ENCODE data around the gene PAGR1.
"Not testable (repeated sequence)": the region's sequence is repeated elsewhere in the genome, so short reads cannot be mapped to it uniquely, and the experiment has no call there.

Gene PAGR1

DNA sequence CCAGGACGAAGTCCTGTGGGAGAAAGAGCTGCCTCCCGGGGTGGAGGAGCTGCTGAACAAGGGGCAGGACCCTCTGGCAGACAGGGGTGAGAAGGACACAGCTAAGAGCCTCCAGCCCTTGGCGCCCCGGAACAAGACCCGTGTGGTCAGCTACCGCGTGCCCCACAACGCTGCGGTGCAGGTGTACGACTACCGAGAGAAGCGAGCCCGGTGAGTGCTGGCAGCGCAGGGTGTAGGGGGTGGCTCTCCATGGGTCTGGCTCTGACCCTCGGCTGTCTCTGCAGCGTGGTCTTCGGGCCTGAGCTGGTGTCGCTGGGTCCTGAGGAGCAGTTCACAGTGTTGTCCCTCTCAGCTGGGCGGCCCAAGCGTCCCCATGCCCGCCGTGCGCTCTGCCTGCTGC is 25.7 kb downstream of the PAGR1 start:
- no peak for DNase-seq

GRCh38 chr16:29842732-29843346 is 26.9 kb downstream of the PAGR1 start:
- DNase-seq, result no peak

DNA sequence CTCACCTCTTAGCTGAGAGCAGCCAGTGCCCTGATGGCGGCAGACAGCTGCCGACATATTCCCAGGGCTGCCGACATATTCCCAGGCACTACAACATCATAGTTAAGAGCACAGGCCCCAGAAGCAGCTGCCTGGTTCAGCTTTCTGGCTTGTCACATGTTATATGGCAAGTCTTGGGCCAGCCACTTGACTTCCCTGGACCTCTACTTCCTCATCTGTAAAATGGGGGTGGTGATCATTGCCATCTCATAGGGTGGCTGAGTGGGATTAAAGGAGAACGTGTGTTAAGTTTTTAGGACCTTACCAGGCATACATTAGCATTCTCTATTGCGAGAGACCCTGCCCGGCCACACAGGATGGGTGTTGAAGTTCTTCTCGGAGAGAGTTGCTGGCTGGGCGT is 28.0 kb downstream of the PAGR1 start:
- DNase-seq, result no peak

DNA sequence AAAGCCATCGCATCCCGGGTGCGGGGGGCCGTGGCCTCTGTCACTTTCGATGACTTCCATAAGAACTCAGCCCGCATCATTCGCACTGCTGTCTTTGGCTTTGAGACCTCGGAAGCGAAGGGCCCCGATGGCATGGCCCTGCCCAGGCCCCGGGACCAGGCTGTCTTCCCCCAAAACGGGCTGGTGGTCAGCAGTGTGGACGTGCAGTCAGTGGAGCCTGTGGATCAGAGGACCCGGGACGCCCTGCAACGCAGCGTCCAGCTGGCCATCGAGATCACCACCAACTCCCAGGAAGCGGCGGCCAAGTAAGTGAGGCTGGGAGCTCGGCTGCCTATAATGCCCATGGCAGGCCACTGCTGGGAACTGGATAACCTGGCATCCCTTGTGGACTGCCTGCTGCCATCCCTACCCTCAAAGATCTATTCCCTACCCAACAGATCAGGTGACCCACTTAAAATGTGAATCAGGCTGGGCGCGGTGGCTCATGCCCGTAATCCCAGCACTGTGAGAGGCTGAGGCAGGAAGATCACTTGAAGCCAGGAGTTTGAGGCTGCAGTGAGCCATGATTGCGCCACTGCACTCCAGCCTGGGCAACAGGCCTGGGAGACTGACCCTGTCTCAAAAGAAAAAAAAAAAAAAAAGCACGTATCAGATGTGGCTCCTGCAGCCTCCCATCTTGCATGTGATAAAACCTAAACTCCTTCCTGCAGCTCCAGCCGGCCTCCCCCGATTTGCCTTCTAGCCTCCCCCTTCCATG is 28.8 kb downstream of the PAGR1 start:
- no peak for DNase-seq

- DNase-seq, result no peak
Observed at GRCh38 chr16:29845656-29846055, 29.7 kb downstream of the PAGR1 start.

DNA sequence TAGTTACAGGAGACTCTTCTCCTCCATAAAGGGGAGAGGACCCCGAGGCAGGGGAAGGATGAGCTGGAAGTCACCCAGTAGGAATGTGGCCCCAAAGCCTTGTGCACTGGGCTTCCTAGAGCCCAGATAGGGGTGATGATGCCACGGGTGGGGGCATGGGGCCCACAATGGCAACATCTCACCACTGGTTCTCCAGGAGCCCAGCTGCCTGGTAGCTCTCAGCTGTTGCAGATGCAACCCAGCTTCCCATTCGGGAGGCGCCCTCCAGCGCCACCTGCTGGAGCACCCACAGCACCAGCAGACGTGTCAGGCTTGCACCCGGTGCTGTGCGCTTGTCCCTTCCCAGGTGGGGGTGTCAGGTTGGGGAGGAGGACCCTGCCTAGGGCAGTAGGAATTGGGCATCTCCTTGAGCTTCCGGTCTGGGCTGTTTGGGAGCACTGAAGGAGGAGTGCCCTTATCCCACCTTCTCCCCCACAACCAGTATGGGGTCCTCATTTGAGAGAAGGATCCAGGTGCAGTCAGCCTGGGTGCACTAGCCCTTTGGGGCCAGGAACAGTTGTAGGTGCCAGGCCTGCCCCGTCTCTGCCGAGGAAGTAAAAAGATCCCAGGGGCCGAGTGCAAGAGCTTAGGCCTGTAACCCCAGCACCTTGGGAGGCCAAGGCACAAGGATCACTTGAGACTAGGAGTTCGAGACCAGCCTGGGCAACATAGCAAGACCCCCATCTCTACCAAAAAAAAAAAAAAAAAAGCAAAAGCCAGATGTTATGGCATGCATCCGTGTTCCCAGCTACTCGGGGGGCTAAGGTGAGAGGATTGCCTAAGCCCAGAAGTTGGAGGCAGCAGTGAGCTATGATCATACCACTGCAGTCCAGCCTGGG is 32.7 kb downstream of the PAGR1 start:
- peak; percentile 75 for DNase-seq

DNA sequence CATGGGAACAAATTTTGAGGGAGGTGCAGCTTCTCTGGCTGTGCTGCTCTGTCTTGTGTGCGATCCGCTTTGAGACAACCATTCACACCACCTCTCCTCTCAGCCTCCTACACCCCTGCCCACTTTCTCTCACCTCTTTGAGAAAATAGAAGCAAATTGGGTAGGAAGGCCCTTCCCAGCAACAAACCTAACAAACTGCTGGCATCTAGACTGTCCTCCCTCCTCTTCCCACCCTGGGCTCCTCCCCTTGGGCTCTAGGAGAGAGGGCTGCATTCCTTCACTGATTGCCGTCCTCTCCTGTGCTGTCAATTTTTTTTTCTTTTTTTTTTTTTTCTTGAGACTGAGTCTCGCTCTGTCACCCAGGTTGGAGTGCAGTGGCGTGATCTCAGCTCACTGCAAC is 33.6 kb downstream of the PAGR1 start:
- no peak for DNase-seq

DNA sequence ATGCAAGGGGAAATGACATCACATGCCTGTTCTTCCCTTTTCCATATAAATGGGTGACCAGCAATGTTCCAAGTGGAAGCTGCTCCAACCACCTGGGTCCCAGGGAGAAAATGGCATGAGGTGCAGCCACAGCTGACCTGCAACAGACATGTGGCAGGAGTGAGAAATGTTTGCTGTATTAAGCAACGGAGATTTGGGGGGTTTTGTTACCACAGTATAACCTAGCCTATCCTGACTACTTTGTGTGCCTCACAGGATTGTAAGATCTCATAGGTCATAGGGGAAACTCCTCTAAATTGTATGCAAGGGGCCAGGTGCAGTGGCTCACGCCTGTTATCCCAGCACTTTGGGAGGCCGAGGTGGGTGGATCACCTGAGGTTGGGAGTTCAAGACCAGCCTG is 35.0 kb downstream of the PAGR1 start:
- no peak for DNase-seq

GRCh38 chr16:29852654-29853053 is 36.7 kb downstream of the PAGR1 start:
- DNase-seq, result no peak

DNA sequence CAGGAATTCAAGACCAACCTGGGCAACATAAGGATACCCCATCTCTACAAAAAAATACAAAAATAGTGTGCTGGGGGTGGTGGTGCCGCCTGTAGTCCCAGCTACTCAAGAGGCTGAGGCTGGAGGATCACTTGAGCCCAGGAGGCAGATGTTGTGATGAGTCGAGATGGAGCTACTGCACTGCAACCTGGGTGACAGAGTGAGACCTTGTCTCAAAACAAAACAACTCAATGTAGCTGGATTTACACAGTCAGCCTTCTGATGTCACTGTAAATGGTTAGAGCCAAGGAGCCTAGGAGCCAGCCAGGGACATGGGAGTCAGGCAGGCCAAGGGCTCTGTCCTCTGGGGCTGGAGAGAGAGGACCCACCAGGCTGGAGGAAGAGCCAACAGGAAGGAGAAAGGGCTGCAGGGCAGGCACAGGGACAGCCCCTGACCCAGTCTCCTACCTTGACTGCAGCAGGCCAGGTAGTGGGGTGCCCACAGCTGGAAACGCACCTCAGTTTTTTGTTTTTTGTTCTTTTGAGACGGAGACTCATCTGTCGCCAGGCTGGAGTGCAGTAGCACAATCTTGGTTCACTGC is 38.7 kb downstream of the PAGR1 start:
- DNase-seq, result no peak

GRCh38 chr16:29857133-29857760 is 41.3 kb downstream of the PAGR1 start:
- DNase-seq, result no peak

DNA sequence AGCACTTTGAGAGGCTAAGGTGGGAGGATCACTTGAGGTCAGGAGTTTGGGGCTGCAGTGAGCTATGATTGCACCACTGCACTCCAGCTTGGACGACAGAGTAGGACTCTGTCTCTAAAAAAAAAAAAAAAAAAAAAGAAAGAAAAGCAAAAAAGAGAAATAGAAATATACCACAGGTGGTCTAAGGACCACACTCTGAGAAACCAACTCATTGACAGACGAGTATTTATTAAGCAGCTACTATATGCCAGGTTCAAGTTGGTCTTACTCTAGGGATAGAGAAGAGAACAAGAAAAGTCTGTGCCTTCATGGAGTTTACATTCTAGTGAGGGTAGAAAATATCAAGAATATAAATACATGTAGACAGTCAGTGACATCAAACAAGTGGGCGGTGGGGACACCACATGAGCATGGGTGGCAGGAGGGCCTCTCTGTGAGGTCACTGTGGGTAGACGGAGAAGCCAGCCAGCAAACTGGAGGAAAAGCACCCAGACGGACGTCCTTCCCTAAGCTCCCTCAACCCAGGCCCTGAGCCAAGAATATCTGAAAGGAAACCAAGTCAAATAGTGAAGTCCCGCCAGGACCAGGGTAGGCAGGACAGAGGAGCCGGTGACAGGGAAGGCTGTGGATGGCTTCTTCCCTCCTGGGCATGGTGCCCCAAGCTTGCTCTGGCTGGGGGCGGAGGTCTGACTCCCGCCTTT is 42.3 kb downstream of the PAGR1 start:
- DNase-seq, result no peak

DNA sequence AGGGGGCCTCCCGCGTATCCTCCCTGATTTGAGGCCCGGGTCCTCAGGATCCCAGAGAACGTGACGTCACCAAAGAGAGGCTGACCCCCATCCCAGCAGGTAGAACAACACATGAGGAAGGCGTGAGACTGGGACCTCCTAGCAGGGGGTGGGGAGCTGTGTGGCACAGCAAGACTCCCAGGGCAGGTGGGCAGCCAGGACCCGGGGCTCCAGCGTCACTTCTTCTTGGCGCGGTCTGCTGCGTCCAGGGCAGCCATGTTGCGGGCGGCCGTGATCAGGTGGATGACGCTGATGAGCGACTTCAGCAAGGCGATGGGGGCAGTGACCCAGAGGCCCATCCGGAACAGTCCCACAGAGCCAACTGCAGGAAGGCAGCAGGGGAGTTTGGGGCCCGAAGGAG is 43.0 kb downstream of the PAGR1 start:
- no peak for DNase-seq

DNA sequence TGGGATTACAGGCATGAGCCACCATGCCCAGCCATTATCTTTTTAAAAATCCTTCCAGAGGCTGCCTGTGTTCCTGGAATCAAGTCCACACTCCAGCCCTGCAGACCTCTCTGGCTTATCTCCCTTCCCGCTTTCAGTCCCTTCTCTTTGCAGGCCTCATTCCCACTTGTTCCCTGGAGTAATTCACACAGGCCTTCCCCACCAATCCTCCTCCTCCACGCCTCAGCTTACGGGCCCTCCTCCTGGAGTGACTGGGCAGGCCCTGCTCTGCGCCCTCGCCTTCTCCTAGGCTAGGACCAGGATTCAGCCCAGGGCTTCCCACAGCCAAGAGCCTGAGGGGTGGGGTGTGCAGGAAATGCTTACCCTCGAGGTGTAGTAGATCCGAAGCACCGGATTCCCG is 44.3 kb downstream of the PAGR1 start:
- DNase-seq, result no peak

DNA sequence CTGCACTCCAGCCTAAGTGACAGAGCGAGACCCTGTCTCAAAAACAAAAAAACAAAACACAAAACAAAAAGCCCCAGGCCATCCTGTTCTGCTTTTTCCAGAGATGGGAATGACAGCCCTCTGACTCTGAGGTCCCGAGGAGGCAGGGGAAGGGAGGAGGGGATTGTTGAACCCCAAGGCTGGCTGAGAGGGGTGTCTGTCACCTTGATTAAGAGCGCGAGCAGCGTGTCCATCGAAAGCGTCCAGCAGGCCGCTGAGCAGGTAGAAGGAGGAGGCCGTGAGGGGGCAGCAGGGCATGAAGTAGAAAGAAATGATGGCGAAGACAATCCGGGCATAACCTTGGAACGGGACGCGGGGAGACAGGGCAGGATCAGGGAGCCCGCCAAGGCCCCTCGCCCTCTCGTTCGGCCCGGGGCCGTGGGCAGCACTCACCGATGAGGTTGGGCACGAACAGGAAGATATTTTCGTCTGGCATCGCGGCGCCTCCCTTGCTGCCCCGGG is 46.5 kb downstream of the PAGR1 start:
- DNase-seq, result no peak

DNA sequence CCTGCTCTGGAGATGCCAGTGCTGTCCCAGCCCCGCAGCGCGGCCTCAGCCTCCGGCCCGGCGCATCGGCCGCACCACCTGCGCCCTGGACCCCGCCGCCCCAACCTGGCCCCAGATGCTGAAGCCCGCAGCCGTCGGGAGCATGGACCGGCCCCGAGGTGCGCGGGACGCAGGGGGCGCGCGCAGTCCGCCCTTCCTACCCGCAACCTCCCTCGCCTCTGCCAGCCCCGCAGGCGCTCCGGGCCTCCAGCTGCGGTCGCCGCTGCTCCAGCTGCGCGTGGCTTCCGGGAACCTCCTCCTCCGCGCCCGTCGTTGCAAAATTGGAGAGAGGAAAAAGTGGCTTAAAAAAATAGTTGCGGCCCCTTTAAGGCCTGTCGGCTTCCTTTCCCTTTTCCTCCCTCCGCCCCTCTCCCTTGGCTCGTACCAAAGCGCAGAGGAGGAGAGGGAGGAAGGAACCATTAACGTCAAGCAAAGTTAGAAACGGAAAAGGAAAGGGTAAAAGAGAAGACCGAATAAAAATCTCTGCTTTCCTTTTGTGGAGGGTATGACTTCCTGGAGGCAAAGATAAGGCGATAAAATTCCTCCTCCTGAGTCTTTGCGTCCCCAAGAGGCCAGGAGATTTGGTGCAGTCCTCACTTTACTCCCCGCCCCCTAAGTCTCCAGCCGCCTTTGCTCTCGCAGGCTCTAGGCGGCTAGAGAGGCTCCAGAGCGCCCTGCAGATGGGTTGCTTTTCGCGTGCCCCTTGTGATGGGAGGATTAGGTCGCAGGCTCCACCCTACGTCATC is 47.1 kb downstream of the PAGR1 start, which contains the start of gene CDIPT:
Gene CDIPT, minus strand, starts transcription at position 343 of the 785 bp plus-strand sequence. CDS start 369 bp downstream, outside the sequence.
- peak; percentile 95 for DNase-seq

DNA sequence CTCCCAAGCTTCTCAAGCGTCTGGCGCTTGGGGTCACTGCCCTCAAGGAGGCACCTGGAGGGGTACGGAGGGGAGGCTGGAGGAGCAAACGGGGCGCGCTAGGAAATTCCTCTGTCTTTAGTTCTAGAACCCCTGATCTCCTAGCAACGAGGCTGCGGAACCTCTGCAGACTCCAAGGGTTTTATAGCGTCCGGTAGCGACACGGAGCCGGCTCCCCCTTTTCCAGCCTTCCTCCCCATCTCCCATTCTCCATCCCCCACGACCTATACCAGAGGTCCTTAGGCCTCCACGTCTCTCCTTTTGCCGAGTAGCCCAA is 47.7 kb downstream of the PAGR1 start:
- no peak for DNase-seq

DNA sequence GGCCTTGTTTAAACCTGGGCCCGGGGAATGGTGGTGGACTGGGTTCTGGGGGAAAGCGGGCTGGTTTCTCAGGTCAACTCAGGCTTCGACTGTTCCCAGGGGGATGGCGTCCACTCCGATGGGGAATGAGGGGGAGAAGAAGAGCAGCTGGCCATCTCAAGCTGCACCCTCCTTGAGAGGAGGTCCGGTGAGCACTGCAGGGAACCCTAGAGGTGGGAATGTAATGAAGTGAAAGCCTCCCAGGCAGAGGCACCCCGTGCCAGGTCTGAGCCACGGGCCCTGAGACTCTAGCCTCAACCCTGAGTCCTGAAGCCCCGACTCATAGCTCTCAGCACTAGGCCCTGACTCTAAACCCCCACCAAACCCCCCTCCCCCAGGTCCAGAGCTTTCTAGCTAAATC is 48.3 kb downstream of the PAGR1 start:
- no peak for DNase-seq

- DNase-seq, result no peak
Observed at GRCh38 chr16:29868396-29869009, 52.6 kb downstream of the PAGR1 start.

DNA sequence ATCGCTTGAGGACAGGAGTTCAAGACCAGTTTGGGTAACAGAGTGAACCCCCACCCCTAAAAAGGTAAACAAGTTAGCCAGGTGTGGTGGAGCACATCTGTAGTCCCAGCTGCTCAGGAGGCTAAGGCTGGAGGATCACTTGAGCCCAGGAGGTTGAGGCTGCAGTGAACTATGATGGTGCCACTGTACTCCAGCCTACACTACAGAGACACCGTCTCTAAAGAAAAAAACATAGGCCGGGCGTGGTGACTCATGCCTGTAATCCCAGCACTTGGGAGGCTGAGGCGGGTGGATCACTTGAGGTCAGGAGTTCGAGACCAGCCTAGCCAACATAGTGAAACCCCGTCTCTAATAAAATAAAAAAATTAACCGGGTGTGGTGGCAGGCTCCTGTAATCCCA is 53.1 kb downstream of the PAGR1 start:
- DNase-seq, result not testable (repeated sequence)

Measured in CD4-positive, alpha-beta T cell treated with Interleukin-4 for 4 hours (primary cell).